PC-3 (cell line): Measurements from ENCODE around the gene DEPDC1B. TPM values are rescaled to one million over a fixed set of nuclear protein-coding genes. Genes with fewer than 3 reads are reported as not detected.

Experiments
- ATAC-seq: fragments of 200-7000 bp; cut with Tn5 transposase; 2 replicates; pipeline ENCODE4 v1.9.1; 2020; ENCODE audit warnings: mild to moderate bottlenecking, moderate library complexity
- BruUV-seq: library from RNA; stranded (reverse); fragments of 400-500 nt; replicated peaks from 2 replicates; lab custom pipeline; 2021; lab: Mats Ljungman, UMichigan
- CTCF ChIA-PET: fragments of 300-600 bp; sonication (Branson Sonifier 250); formaldehyde crosslinking; loops from one replicate; lab custom pipeline; 2022; ENCODE audit warnings: antibody characterized with exemption; lab: Charles Lee
- POLR2A ChIA-PET: fragments of 300-600 bp; sonication (Branson Sonifier 250); formaldehyde crosslinking; loops from one replicate; lab custom pipeline; 2022; ENCODE audit warnings: antibody characterized with exemption; ENCODE audit not compliant: unreplicated experiment; lab: Charles Lee
- DNase-seq: peaks from one replicate; pipeline ENCODE4 v3.0.0-alpha.2; 2015
- H2AFZ ChIP-seq: fragments of 300-600 bp; sonication (generic); 2 replicates; pipeline ENCODE4 v1.6.0; 2016; ENCODE audit warnings: antibody characterized with exemption, low read length
- H3F3A ChIP-seq: fragments of 300-600 bp; sonication (generic); one replicate; pipeline ENCODE4 v1.6.0; 2017; ENCODE audit warnings: antibody characterized with exemption, low read length, control low read depth, mild to moderate bottlenecking; ENCODE audit not compliant: unreplicated experiment
- H3K27ac ChIP-seq: fragments of 300-600 bp; sonication (generic); 2 replicates; pipeline ENCODE4 v1.5.1; 2016; ENCODE audit warnings: mild to moderate bottlenecking, low read length
- H3K27me3 ChIP-seq: fragments of 300-600 bp; sonication (generic); 2 replicates; pipeline ENCODE4 v1.6.1; 2016; ENCODE audit warnings: low read length, mixed read lengths
- H3K36me3 ChIP-seq: fragments of 300-600 bp; sonication (generic); 2 replicates; pipeline ENCODE4 v1.6.1; 2016; ENCODE audit warnings: low read depth, mixed run types, low read length, mixed read lengths
- H3K4me1 ChIP-seq: fragments of 300-600 bp; sonication (generic); 2 replicates; pipeline ENCODE4 v1.5.1; 2016; ENCODE audit warnings: low read length; ENCODE audit not compliant: insufficient read depth
- H3K4me2 ChIP-seq: fragments of 300-600 bp; sonication (generic); 2 replicates; pipeline ENCODE4 v1.6.0; 2016; ENCODE audit warnings: low read length
- H3K4me3 ChIP-seq: fragments of 300-600 bp; sonication (generic); 2 replicates; pipeline ENCODE4 v1.5.1; 2016; ENCODE audit warnings: mild to moderate bottlenecking, low read length, mixed read lengths
- H3K79me2 ChIP-seq: fragments of 300-600 bp; sonication (generic); 2 replicates; pipeline ENCODE4 v1.6.1; 2017; ENCODE audit warnings: low read length, mixed read lengths
- H3K9ac ChIP-seq: fragments of 300-600 bp; sonication (generic); 2 replicates; pipeline ENCODE4 v1.6.0; 2016; ENCODE audit warnings: mild to moderate bottlenecking, low read length
- H3K9me2 ChIP-seq: fragments of 300-600 bp; sonication (generic); replicated peaks from 2 replicates; pipeline ENCODE4 v1.6.1; 2016; ENCODE audit warnings: mixed run types, low read length, mixed read lengths
- H3K9me3 ChIP-seq: fragments of 300-600 bp; sonication (generic); 2 replicates; pipeline ENCODE4 v1.6.1; 2016; ENCODE audit warnings: low read length, mixed read lengths
- H4K20me1 ChIP-seq: fragments of 300-600 bp; sonication (generic); 2 replicates; pipeline ENCODE4 v1.6.1; 2016; ENCODE audit warnings: low read length, mixed read lengths
- EZH2 ChIP-seq: fragments of 300-600 bp; sonication (generic); IDR thresholded peaks from one replicate; pipeline ENCODE4 v1.6.1; 2017; ENCODE audit warnings: antibody characterized with exemption, mild to moderate bottlenecking, low read length; ENCODE audit not compliant: unreplicated experiment
- EZH2phosphoT487 ChIP-seq: fragments of 300-600 bp; sonication (generic); IDR thresholded peaks from 2 replicates; pipeline ENCODE4 v1.6.1; 2018; ENCODE audit warnings: mild to moderate bottlenecking, antibody characterized with exemption, low read length, borderline replicate concordance
- intact Hi-C: fragments of 100-400 bp; cut with micrococcal nuclease; formaldehyde crosslinking; loops from 2 replicates; pipeline ENCODE4 v1.9.0; 2023
- total RNA-seq: library from RNA; depleted of rRNA; stranded (reverse); fragments of >200 nt; gene quantifications from 2 replicates; pipeline ENCODE4 v1.2.3, GENCODE V29; 2014
- TF ChIP-seq, protein P1 (sequence below): fragments of 300-600 bp; sonication (generic); conservative IDR thresholded peaks from 2 replicates; pipeline ENCODE4 v1.5.1; 2017; ENCODE audit warnings: antibody characterized with exemption, low read depth, mild to moderate bottlenecking, low read length

Gene DEPDC1B
- total RNA-seq, 1 experiment from 2014 or later = 22.7 TPM

GRCh38 chr5:60743511-60744314 is 43.7 kb upstream of the DEPDC1B start:
- intact Hi-C loops = no loop called here
- Histone ChIP-seq H3K9me3 (no peaks in the 10 kb centered on the region), H3K4me3 (no peak overlapping the region), H2AFZ (no peak overlapping the region), H3K36me3 (no peaks in the 10 kb centered on the region), H3K79me2 (no peaks in the 10 kb centered on the region), H3F3A (no peaks in the 10 kb centered on the region), H3K4me2 (no peak overlapping the region), H4K20me1 (no peaks in the 10 kb centered on the region), H3K9ac (no peak overlapping the region), H3K27ac (no peak overlapping the region), H3K9me2 (no peaks in the 10 kb centered on the region), H3K4me1 (no peaks in the 10 kb centered on the region), H3K27me3 (no peaks in the 10 kb centered on the region; the same call in 1 of the 2 replicates)
- no peak for ATAC-seq
- BruUV-seq = no TSS peak
- ChIA-PET POLR2A (no interaction called here), CTCF (no interaction called here)
- TF ChIP-seq EZH2phosphoT487 = no peak
- no peak for TF ChIP-seq EZH2
- TF ChIP-seq, protein P1, sequence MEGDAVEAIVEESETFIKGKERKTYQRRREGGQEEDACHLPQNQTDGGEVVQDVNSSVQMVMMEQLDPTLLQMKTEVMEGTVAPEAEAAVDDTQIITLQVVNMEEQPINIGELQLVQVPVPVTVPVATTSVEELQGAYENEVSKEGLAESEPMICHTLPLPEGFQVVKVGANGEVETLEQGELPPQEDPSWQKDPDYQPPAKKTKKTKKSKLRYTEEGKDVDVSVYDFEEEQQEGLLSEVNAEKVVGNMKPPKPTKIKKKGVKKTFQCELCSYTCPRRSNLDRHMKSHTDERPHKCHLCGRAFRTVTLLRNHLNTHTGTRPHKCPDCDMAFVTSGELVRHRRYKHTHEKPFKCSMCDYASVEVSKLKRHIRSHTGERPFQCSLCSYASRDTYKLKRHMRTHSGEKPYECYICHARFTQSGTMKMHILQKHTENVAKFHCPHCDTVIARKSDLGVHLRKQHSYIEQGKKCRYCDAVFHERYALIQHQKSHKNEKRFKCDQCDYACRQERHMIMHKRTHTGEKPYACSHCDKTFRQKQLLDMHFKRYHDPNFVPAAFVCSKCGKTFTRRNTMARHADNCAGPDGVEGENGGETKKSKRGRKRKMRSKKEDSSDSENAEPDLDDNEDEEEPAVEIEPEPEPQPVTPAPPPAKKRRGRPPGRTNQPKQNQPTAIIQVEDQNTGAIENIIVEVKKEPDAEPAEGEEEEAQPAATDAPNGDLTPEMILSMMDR = no peak
- DNase-seq = no peak

- no peaks in the 10 kb centered on the region for H3K27me3 ChIP-seq
- BruUV-seq = no TSS peak
- ChIA-PET CTCF (no interaction called here), POLR2A (interaction anchor here (0.6 kb wide), 1 partner anchor 41 kb away, joined by 13 read pairs; no protein-coding TSS in a partner anchor)
- H3K27ac ChIP-seq = no peak overlapping the region
- no peaks in the 10 kb centered on the region for H4K20me1 ChIP-seq
- no peak overlapping the region for H3K4me2 ChIP-seq
- H2AFZ ChIP-seq = no peak overlapping the region
- no peak for ATAC-seq
- H3F3A ChIP-seq = no peaks in the 10 kb centered on the region
- H3K4me1 ChIP-seq = no peaks in the 10 kb centered on the region
- no peaks in the 10 kb centered on the region for H3K36me3 ChIP-seq
- TF ChIP-seq, protein P1 = no peak
- TF ChIP-seq EZH2 = no peak
- TF ChIP-seq EZH2phosphoT487 = no peak
- H3K9me3 ChIP-seq = no peaks in the 10 kb centered on the region
- H3K79me2 ChIP-seq = no peaks in the 10 kb centered on the region
- intact Hi-C loops = no loop called here
- no peak for DNase-seq
- no peak overlapping the region for H3K9ac ChIP-seq
- no peaks in the 10 kb centered on the region for H3K9me2 ChIP-seq
- H3K4me3 ChIP-seq = no peak overlapping the region
Observed at GRCh38 chr5:60740322-60740721, 40.4 kb upstream of the DEPDC1B start.

GRCh38 chr5:60738933-60739332 is 39.0 kb upstream of the DEPDC1B start:
- Histone ChIP-seq H3K9ac (no peak overlapping the region), H3K4me2 (no peak overlapping the region), H3K4me3 (no peak overlapping the region), H3K9me3 (no peaks in the 10 kb centered on the region), H3K4me1 (no peaks in the 10 kb centered on the region), H3K27me3 (no peaks in the 10 kb centered on the region), H3K36me3 (no peaks in the 10 kb centered on the region), H3F3A (no peaks in the 10 kb centered on the region), H3K9me2 (no peaks in the 10 kb centered on the region), H3K27ac (no peak overlapping the region), H2AFZ (no peak overlapping the region), H3K79me2 (no peaks in the 10 kb centered on the region), H4K20me1 (no peaks in the 10 kb centered on the region)
- TF ChIP-seq, protein P1 = no peak
- TF ChIP-seq EZH2 (no peak), EZH2phosphoT487 (no peak)
- ATAC-seq (no peak), DNase-seq (no peak)
- CTCF ChIA-PET = no interaction called here
- intact Hi-C loops = no loop called here
- POLR2A ChIA-PET = no interaction called here
- BruUV-seq = no TSS peak
